ENCODE measurements around the gene CELF1.

CELF1 gene

DNA sequence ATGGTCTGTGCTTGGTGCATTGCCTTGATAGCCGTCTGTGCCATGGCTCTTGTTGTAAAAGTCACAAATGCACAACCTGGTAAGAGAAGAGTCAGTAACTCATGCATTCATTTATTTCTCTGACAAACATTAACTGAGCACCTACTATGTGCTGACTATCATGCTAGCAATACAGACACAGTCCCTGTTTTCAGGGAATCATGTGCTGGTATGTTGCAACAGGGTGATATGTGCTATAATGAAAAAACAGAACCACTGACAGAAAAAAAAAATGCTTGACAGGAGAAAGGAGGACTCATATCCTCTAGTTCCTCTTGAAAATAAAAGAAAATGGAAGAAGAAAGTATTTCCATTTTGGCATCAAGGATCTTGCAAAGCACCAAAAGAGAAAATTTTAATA, 69.5 kb downstream of the CELF1 start:
- no peak overlapping the region for H3K4me2 ChIP-seq (ENCODE audit: low read length)
- H3K27me3 ChIP-seq (ENCODE audit: insufficient read depth, low read length): no peaks in the 10 kb centered on the region
- peaks cover 94% of the 10 kb centered on the region for H3K36me3 ChIP-seq (ENCODE audit: insufficient read depth, low read length)
- no peak for TF ChIP-seq EZH2 (IDR thresholded peaks at IDR 0.05; ENCODE audit: borderline replicate concordance, low read length)
- TF ChIP-seq, protein P1, sequence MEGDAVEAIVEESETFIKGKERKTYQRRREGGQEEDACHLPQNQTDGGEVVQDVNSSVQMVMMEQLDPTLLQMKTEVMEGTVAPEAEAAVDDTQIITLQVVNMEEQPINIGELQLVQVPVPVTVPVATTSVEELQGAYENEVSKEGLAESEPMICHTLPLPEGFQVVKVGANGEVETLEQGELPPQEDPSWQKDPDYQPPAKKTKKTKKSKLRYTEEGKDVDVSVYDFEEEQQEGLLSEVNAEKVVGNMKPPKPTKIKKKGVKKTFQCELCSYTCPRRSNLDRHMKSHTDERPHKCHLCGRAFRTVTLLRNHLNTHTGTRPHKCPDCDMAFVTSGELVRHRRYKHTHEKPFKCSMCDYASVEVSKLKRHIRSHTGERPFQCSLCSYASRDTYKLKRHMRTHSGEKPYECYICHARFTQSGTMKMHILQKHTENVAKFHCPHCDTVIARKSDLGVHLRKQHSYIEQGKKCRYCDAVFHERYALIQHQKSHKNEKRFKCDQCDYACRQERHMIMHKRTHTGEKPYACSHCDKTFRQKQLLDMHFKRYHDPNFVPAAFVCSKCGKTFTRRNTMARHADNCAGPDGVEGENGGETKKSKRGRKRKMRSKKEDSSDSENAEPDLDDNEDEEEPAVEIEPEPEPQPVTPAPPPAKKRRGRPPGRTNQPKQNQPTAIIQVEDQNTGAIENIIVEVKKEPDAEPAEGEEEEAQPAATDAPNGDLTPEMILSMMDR (IDR thresholded peaks at IDR 0.05; ENCODE audit: low read length): no peak
- no peaks in the 10 kb centered on the region for H4K20me1 ChIP-seq (ENCODE audit: insufficient read depth, low read length)
- no peaks in the 10 kb centered on the region for H3K79me2 ChIP-seq (ENCODE audit: insufficient read depth, low read length)
- no peak overlapping the region for H3K4me3 ChIP-seq (ENCODE audit: low read depth, low read length, poor library complexity, severe bottlenecking)
- H3F3A ChIP-seq (ENCODE audit: insufficient read depth, low read length): no peaks in the 10 kb centered on the region; the same call in 1 of the 2 replicates
- no peak overlapping the region for H2AFZ ChIP-seq (ENCODE audit: low read length)
- H3K9me3 ChIP-seq (ENCODE audit: low read length): no peaks in the 10 kb centered on the region
- no peaks in the 10 kb centered on the region for H3K9me2 ChIP-seq (ENCODE audit: low read depth, low read length)
- H3K9ac ChIP-seq (ENCODE audit: low read length): no peak overlapping the region
- H3K27ac ChIP-seq (ENCODE audit: low read depth, low read length, poor library complexity, severe bottlenecking): no peak overlapping the region
- no peaks in the 10 kb centered on the region for H3K4me1 ChIP-seq (ENCODE audit: insufficient read depth, low read length, severe bottlenecking)

DNA sequence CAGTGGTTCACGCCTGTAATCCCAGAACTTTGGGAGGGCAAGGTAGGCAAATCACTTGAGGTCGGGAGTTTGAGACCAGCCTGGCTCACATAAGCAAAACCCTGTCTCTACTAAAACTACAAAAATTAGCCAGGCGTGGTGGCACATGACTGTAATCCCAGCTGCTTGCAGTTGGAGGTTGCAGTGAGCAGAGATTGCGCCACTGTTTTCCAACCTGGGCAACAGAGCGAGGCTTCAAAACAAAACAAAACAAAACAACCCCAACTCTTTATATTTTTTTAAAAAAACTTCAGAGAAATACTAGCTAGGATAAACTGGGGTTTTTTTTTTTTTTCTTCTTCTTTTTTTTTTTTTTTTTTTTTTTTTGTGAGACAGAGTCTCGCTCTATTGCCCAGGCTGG, 72.2 kb downstream of the CELF1 start:
- H3K27me3 ChIP-seq (ENCODE audit: insufficient read depth, low read length): no peaks in the 10 kb centered on the region
- H4K20me1 ChIP-seq (ENCODE audit: insufficient read depth, low read length): no peaks in the 10 kb centered on the region
- H3K4me2 ChIP-seq (ENCODE audit: low read length): no peak overlapping the region
- no peaks in the 10 kb centered on the region for H3K79me2 ChIP-seq (ENCODE audit: insufficient read depth, low read length)
- no peak overlapping the region for H3K4me3 ChIP-seq (ENCODE audit: low read depth, low read length, poor library complexity, severe bottlenecking)
- TF ChIP-seq, protein P1 (IDR thresholded peaks at IDR 0.05; ENCODE audit: low read length): no peak
- no peak for TF ChIP-seq EZH2 (IDR thresholded peaks at IDR 0.05; ENCODE audit: borderline replicate concordance, low read length)
- H3K9me2 ChIP-seq (ENCODE audit: low read depth, low read length): no peaks in the 10 kb centered on the region
- no peaks in the 10 kb centered on the region for H3K9me3 ChIP-seq (ENCODE audit: low read length)
- H3K27ac ChIP-seq (ENCODE audit: low read depth, low read length, poor library complexity, severe bottlenecking): no peak overlapping the region
- no peaks in the 10 kb centered on the region for H3F3A ChIP-seq (ENCODE audit: insufficient read depth, low read length)
- H3K4me1 ChIP-seq (ENCODE audit: insufficient read depth, low read length, severe bottlenecking): no peaks in the 10 kb centered on the region
- H2AFZ ChIP-seq (ENCODE audit: low read length): no peak overlapping the region
- H3K36me3 ChIP-seq (ENCODE audit: insufficient read depth, low read length): peaks cover 96% of the 10 kb centered on the region
- H3K9ac ChIP-seq (ENCODE audit: low read length): no peak overlapping the region

DNA sequence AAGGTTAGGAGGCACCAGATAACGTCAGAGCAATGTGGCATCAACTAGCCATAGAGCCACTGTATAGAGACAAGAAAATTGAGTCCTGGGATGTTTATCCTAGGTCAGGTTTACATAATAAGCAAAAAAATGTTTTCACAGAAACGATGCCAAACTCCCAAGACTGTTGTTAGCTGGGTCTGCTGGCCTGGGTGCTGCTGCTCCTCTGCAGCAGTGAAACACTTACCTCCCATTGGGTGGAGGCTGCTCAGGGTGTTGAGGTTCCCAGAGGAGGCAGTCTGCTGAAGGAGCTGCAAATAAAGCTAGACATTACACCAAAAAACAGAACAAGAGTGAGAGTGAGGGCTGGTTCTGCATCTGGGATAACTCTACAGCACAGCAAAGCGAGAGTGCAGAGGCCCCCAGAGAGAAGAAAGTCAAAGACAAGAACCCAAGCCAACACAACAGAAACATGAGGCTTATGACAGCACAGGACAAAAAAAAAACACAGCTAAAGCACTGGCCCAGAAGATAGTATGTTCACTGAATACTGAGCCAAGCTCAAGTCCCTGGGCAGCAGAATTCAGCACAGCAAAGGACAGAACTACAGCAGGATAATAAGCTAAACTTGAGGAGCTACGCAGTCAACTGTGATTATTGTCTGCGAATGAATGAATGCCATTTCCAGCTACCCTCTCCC, 74.1 kb downstream of the CELF1 start:
- H3K9ac ChIP-seq (ENCODE audit: low read length): no peak overlapping the region
- H3K27me3 ChIP-seq (ENCODE audit: insufficient read depth, low read length): no peaks in the 10 kb centered on the region
- H3K9me2 ChIP-seq (ENCODE audit: low read depth, low read length): no peaks in the 10 kb centered on the region
- TF ChIP-seq, protein P1 (IDR thresholded peaks at IDR 0.05; ENCODE audit: low read length): no peak
- no peak for TF ChIP-seq EZH2 (IDR thresholded peaks at IDR 0.05; ENCODE audit: borderline replicate concordance, low read length)
- H3K4me1 ChIP-seq (ENCODE audit: insufficient read depth, low read length, severe bottlenecking): no peaks in the 10 kb centered on the region
- H3K27ac ChIP-seq (ENCODE audit: low read depth, low read length, poor library complexity, severe bottlenecking): no peak overlapping the region
- no peaks in the 10 kb centered on the region for H4K20me1 ChIP-seq (ENCODE audit: insufficient read depth, low read length)
- H3K79me2 ChIP-seq (ENCODE audit: insufficient read depth, low read length): no peaks in the 10 kb centered on the region
- H3K36me3 ChIP-seq (ENCODE audit: insufficient read depth, low read length): peaks cover 97% of the 10 kb centered on the region
- no peak overlapping the region for H3K4me3 ChIP-seq (ENCODE audit: low read depth, low read length, poor library complexity, severe bottlenecking)
- no peaks in the 10 kb centered on the region for H3F3A ChIP-seq (ENCODE audit: insufficient read depth, low read length)
- no peaks in the 10 kb centered on the region for H3K9me3 ChIP-seq (ENCODE audit: low read length)
- no peak overlapping the region for H2AFZ ChIP-seq (ENCODE audit: low read length)
- H3K4me2 ChIP-seq (ENCODE audit: low read length): no peak overlapping the region
